ENCODE results near the gene WDR62. TPM values are rescaled to one million over a fixed set of nuclear protein-coding genes. Genes with fewer than 3 reads are reported as not detected.

The WDR62 gene
- total and polyA plus RNA-seq, 2 of the 8 experiments (the other 6 are each of a cell fraction or from before 2014, with no cell fraction given), result 28.2 to 39.5 TPM

GRCh38 chr19:36149673-36150406 lies 95.1 kb downstream of the WDR62 start:
- no peaks in the 10 kb centered on the region for H3K27me3 ChIP-seq (replicated peaks in 1 of 4; ENCODE audit: control insufficient read depth in 3 of 4, extremely low read depth in 1 of 4, insufficient read depth in 3 of 4, low read length in 3 of 4)
- 90% methylated on average over 13 of the region's 13 CpGs; no CpG with 5 or more reads in 1 of the 2 experiments for WGBS, 2 experiments (ENCODE audit: extremely low coverage in 1 of 2, insufficient coverage in 1 of 2, insufficient read length in 1 of 2, insufficient replicate concordance in 2 of 2, low coverage in 1 of 2, low lambda C conversion rate in 2 of 2, missing lambda C conversion rate in 1 of 2)
- H4K5ac ChIP-seq (ENCODE audit: insufficient read length, low read depth, low read length), result no peak overlapping the region
- peaks cover 0 to 5% (median 0%) of the 10 kb centered on the region in 4 experiments; a peak in 1 of 7 replicates for H3K4me1 ChIP-seq (replicated peaks in 1 of 4; ENCODE audit: control insufficient read depth in 3 of 4, insufficient read depth in 4 of 4, low read length in 3 of 4)
- no peak overlapping the region for H2BK15ac ChIP-seq (ENCODE audit: low read length)
- no peak overlapping the region for H3K4ac ChIP-seq (replicated peaks; ENCODE audit: insufficient read length, low read depth, low read length)
- H3K4me2 ChIP-seq (ENCODE audit: insufficient read depth in 1 of 2, low read depth in 2 of 2, low read length in 2 of 2), result no peak overlapping the region
- no peak overlapping the region for H2BK120ac ChIP-seq (replicated peaks; ENCODE audit: low read depth, low read length)
- H3K27ac ChIP-seq (ENCODE audit: low read depth, low read length), result no peak overlapping the region
- H4K20me1 ChIP-seq (replicated peaks in 1 of 2; ENCODE audit: control insufficient read depth in 1 of 2, insufficient read depth in 2 of 2, low read length in 2 of 2), result peaks cover 0 to 13% of the 10 kb centered on the region in 2 experiments
- H2BK20ac ChIP-seq (ENCODE audit: low read length), result no peak overlapping the region
- H3K79me2 ChIP-seq (ENCODE audit: control insufficient read depth in 1 of 2, insufficient read depth in 2 of 2, low read length in 2 of 2), result no peaks in the 10 kb centered on the region
- H2AFZ ChIP-seq (ENCODE audit: low read length), result no peak overlapping the region
- no peak overlapping the region for H2AK5ac ChIP-seq (ENCODE audit: low read depth, low read length)
- no peak overlapping the region for H3K4me3 ChIP-seq (ENCODE audit: extremely low read depth in 1 of 4, insufficient read depth in 2 of 4, low read depth in 3 of 4, low read length in 4 of 4)
- TF ChIP-seq SP2 (IDR thresholded peaks at IDR 0.05; ENCODE audit: low read length), result no peak
- no peak for TF ChIP-seq CEBPB (IDR thresholded peaks at IDR 0.05; ENCODE audit: low read depth, low read length)
- TF ChIP-seq TCF12 (IDR thresholded peaks at IDR 0.05; ENCODE audit: low read depth, low read length), result no peak
- TF ChIP-seq SP1 (IDR thresholded peaks at IDR 0.05; ENCODE audit: low read depth, low read length), result 0 out of 2 replicates have a peak, but pooled peaks have one; percentile 10
- TF ChIP-seq BRCA1 (IDR thresholded peaks at IDR 0.05; ENCODE audit: low read depth, low read length), result no peak
- TF ChIP-seq MAFK (IDR thresholded peaks at IDR 0.05; ENCODE audit: low read depth, low read length), result no peak
- TF ChIP-seq GABPA (IDR thresholded peaks at IDR 0.05; ENCODE audit: borderline replicate concordance, insufficient read depth, low read length), result no peak
- TF ChIP-seq CREB1 (IDR thresholded peaks at IDR 0.05), result no peak
- H3K14ac ChIP-seq (ENCODE audit: insufficient read length), result no peak overlapping the region
- DNase-seq (ENCODE audit: low read depth in 1 of 2, low spot score in 2 of 2), result no peak
- H3K9ac ChIP-seq (replicated peaks in 1 of 4; ENCODE audit: extremely low read depth in 1 of 4, low read depth in 3 of 4, low read length in 3 of 4), result no peak overlapping the region
- H2BK12ac ChIP-seq (ENCODE audit: low read depth, low read length), result no peak overlapping the region
- no peak overlapping the region for H3K56ac ChIP-seq (replicated peaks; ENCODE audit: insufficient read length, low read depth, low read length)
- peaks cover 14 to 47% (median 28%) of the 10 kb centered on the region in 4 experiments for H3K36me3 ChIP-seq (ENCODE audit: control insufficient read depth in 2 of 4, insufficient read depth in 4 of 4, low read length in 3 of 4)
- no peak overlapping the region for H3K23ac ChIP-seq (ENCODE audit: insufficient read length)
- no peaks in the 10 kb centered on the region for H3K79me1 ChIP-seq (ENCODE audit: low read depth, low read length)
- ChIA-PET POLR2A (ENCODE audit: partially characterized antibody) (interaction anchor here (0.9 to 4.2 kb wide), 5 partner anchors 10 to 43 kb away, joined by 3 to 29 read pairs (median 3); partner anchors contain the start of gene CAPNS1), CTCF (ENCODE audit: partially characterized antibody) (interaction anchor here (1.3 to 2.9 kb wide), 4 partner anchors 13 to 22 kb away, joined by 3 to 17 read pairs (median 4); no protein-coding TSS in a partner anchor)
- H3K9me3 ChIP-seq (ENCODE audit: insufficient read depth in 2 of 2, low read depth in 1 of 2, low read length in 1 of 2), result no peaks in the 10 kb centered on the region
- H4K91ac ChIP-seq (replicated peaks; ENCODE audit: insufficient read length, low read length), result no peak overlapping the region
- H4K8ac ChIP-seq (ENCODE audit: extremely low read depth, insufficient read depth, low read length), result no peak overlapping the region
- peaks cover 13% of the 10 kb centered on the region; the same call in 1 of the 2 replicates for H3K23me2 ChIP-seq (ENCODE audit: low read depth, low read length)
- H3K18ac ChIP-seq (ENCODE audit: extremely low read depth, low read length), result no peak overlapping the region
- H2BK5ac ChIP-seq (ENCODE audit: low read depth, low read length), result no peak overlapping the region
- FAIRE-seq, result no peak
